Heart left ventricle (tissue), 16 donors: ENCODE results near the gene SCN4A. TPM values are rescaled to one million over a fixed set of nuclear protein-coding genes. Genes with fewer than 3 reads are reported as not detected.

Source experiments
- ATAC-seq, 4 donors: fragments of 200-7000 bp; cut with Tn5 transposase; one replicate each; pipeline ENCODE4 v1.9.1; 2020 to 2022; ENCODE audit warnings: moderate library complexity in 4 of 4, mild to moderate bottlenecking in 3 of 4, moderate number of reproducible peaks in 1 of 4
- DNase-seq, 5 donors: peaks; one replicate each; pipeline ENCODE4 v3.0.0-alpha.2; 2020
- H3K27ac ChIP-seq, 12 donors: fragments of 200-600 bp; sonication (generic) in 4 of 12; one replicate each; pipeline versions ENCODE4 v1.5.0 to v1.8.0; 2016 to 2022; ENCODE audit warnings: mild to moderate bottlenecking in 2 of 12
- H3K27me3 ChIP-seq, 9 donors: fragments of 200-600 bp; sonication (generic) in 2 of 9; one replicate each; pipeline versions ENCODE4 v1.5.1 to v1.8.0; 2016 to 2022; ENCODE audit warnings: mild to moderate bottlenecking in 3 of 9
- H3K36me3 ChIP-seq, 9 donors: fragments of 200-600 bp; sonication (generic) in 2 of 9; one replicate each; pipeline versions ENCODE4 v1.5.0 to v1.8.0; 2018 to 2022; ENCODE audit warnings: mild to moderate bottlenecking in 2 of 9
- H3K4me1 ChIP-seq, 12 donors: fragments of 200-600 bp; sonication (generic) in 4 of 12; one replicate each; pipeline versions ENCODE4 v1.5.0 to v1.8.0; 2016 to 2022; ENCODE audit warnings: mild to moderate bottlenecking in 3 of 12
- H3K4me3 ChIP-seq, 12 donors: fragments of 200-600 bp; sonication (generic) in 4 of 12; one replicate each; pipeline versions ENCODE4 v1.5.0 to v1.8.0; 2017 to 2022; ENCODE audit warnings: mild to moderate bottlenecking in 9 of 12, moderate library complexity in 4 of 12
- H3K9me3 ChIP-seq, 12 donors: fragments of 200-600 bp; sonication (generic) in 4 of 12; one replicate each; pipeline versions ENCODE4 v1.5.0 to v1.8.0; 2016 to 2022; ENCODE audit warnings: mild to moderate bottlenecking in 1 of 12
- CTCF ChIP-seq, 12 donors: fragments of 200-600 bp; sonication (generic) in 4 of 12; IDR thresholded peaks; one replicate each; pipeline versions ENCODE4 v1.5.0 to v1.8.0; 2018 to 2022; ENCODE audit warnings: antibody characterized with exemption in 12 of 12, mild to moderate bottlenecking in 5 of 12
- POLR2A ChIP-seq, 2 donors: fragments of 450-650 bp; IDR thresholded peaks; one replicate each; pipeline ENCODE4 v1.6.1; 2017; ENCODE audit warnings: antibody characterized with exemption in 2 of 2, mild to moderate bottlenecking in 2 of 2, moderate library complexity in 2 of 2
- WGBS, 4 donors: extraction: QIAGEN DNeasy Blood & Tissue Kit in 2 of 4; methylation state at CpG; one replicate each; pipeline versions ENCODE4 v1.1.5 to v1.1.7; 2013 to 2018; 5-methylcytosine and 5-hydroxymethylcytosine counted together
- intact Hi-C, 10 donors: fragments of 100-400 bp; cut with DNase I; formaldehyde crosslinking; loops; one replicate each; pipeline versions ENCODE4 v1.11.1 to v1.14.2; 2022
- polyA plus RNA-seq, 2 donors: library from polyadenylated mRNA; stranded (reverse); fragments of 200-250 nt; gene quantifications; one replicate each; pipeline ENCODE4 v1.2.3, GENCODE V29; 2013
- total RNA-seq, 9 donors: library from RNA; depleted of rRNA in 2 of 9; stranded (reverse); fragments of >200 nt in 2 of 9; fragmentation: NEBNext Ultra II Directional in 3 of 9; extraction: Animal tissue kit (Norgen Biotek cat#: 25700) in 3 of 9; gene quantifications; one replicate each; pipeline versions ENCODE4 v1.1.0 to v1.2.4, GENCODE V29; 2016 to 2023
- donor health status: ischemic (EF 13 %, LVEDD 7.1; RV severe dilation, severe dysfunction).
- donor health status: healthy with polysubstance abuse.
- donor health status: DM: no; HTN: yes; CAD: no.
- donor health status: DM: no; HTN: no; CAD: no.
- donor health status: ischemic (EF 25% LVEDD 6.9; RV normal size, moderate dysfunction).
- donor health status: ischemic (EF 25% LVEDD 5.7; RV mildly dilated, moderate dysfunction).
- donor health status: healthy.
- donor health status: DM: yes; HTN: yes; CAD: no.
- donor health status: ischemic (EF 35%, LVEDD 5.7; RV mildly dilated, moderate dysfunction).
- donor health status: nonischemic (EF 11% LVEDD 7.7; RV severe dilation, severe dysfunction).
- donor health status: DM: yes; HTN: yes; CAD: no.
- donor health status: PGD.
- donor health status: ischemic (EF 29% LVEDD 5.4; RV normal size, mild dysfunction).
- donor health status: nonischemic (EF 23%, LVEDD 6.1; RV moderate dilation, normal function).

Gene SCN4A
- total and polyA plus RNA-seq, 11 donors, result 0.33 to 2.1 (median 0.67) TPM

- H3K4me3 ChIP-seq, result peak overlapping the region in 10 of 12 donors; percentile 3 to 63 (median 20)
- 58 to 69% (median 65%) methylated on average over 3 of the region's 3 CpGs for WGBS, 4 donors
Measured at GRCh38 chr17:64016974-64017373, 44.3 kb upstream of the SCN4A start.

GRCh38 chr17:64016231-64016784, 43.6 kb upstream of the SCN4A start:
- Histone ChIP-seq H3K27ac (peak overlapping the region in 11 of 12 donors; percentile 22 to 94 (median 72)), H3K4me3 (peak overlapping the region in 9 of 12 donors; percentile 3 to 63 (median 26)), H3K4me1 (peaks cover 0 to 62% (median 15%) of the 10 kb centered on the region in 12 donors), H3K9me3 (no peaks in the 10 kb centered on the region), H3K27me3 (no peaks in the 10 kb centered on the region), H3K36me3 (peaks cover 0 to 8% (median 0%) of the 10 kb centered on the region in 9 donors)
- WGBS, 4 donors, result 37 to 51% (median 43%) methylated on average over 5 of the region's 5 CpGs
- TF ChIP-seq CTCF (IDR thresholded peaks at IDR 0.05), result peak in 7 of 12 donors; percentile 10 to 47 (median 21)
- TF ChIP-seq POLR2A (IDR thresholded peaks at IDR 0.05), result no peak
- DNase-seq (no peak), ATAC-seq (no peak)
- intact Hi-C loops, result no loop called here

More at GRCh38 chr17:64016974-64017373, 44.3 kb upstream of the SCN4A start:
- no peaks in the 10 kb centered on the region for H3K9me3 ChIP-seq
- intact Hi-C loops, result no loop called here
- peak overlapping the region in 10 of 12 donors; percentile 22 to 94 (median 79) for H3K27ac ChIP-seq
- no peaks in the 10 kb centered on the region for H3K27me3 ChIP-seq
- ATAC-seq, result no peak
- peaks cover 0 to 4% (median 0%) of the 10 kb centered on the region in 9 donors for H3K36me3 ChIP-seq
- DNase-seq, result no peak
- peaks cover 0 to 69% (median 15%) of the 10 kb centered on the region in 12 donors for H3K4me1 ChIP-seq
- TF ChIP-seq CTCF (IDR thresholded peaks at IDR 0.05) (no peak), POLR2A (IDR thresholded peaks at IDR 0.05) (no peak)

GRCh38 chr17:64015447-64015846, 42.7 kb upstream of the SCN4A start:
- Histone ChIP-seq H3K4me3 (peak overlapping the region in 4 of 12 donors; percentile 11 to 63 (median 36)), H3K36me3 (peaks cover 0 to 8% (median 0%) of the 10 kb centered on the region in 9 donors), H3K9me3 (no peaks in the 10 kb centered on the region), H3K4me1 (peaks cover 0 to 57% (median 13%) of the 10 kb centered on the region in 12 donors), H3K27me3 (no peaks in the 10 kb centered on the region), H3K27ac (peak overlapping the region in 11 of 12 donors; percentile 22 to 94 (median 62))
- WGBS, 4 donors, result 90 to 96% (median 94%) methylated on average over 6 of the region's 6 CpGs
- no peak for ATAC-seq
- no peak for TF ChIP-seq POLR2A (IDR thresholded peaks at IDR 0.05)
- TF ChIP-seq CTCF (IDR thresholded peaks at IDR 0.05), result no peak
- no peak for DNase-seq
- intact Hi-C loops, result no loop called here

- ATAC-seq (no peak), DNase-seq (no peak)
- intact Hi-C loops, result no loop called here
- Histone ChIP-seq H3K27ac (peak overlapping the region in 3 of 12 donors; percentile 35 to 89 (median 70)), H3K27me3 (no peaks in the 10 kb centered on the region), H3K9me3 (no peaks in the 10 kb centered on the region), H3K36me3 (peaks cover 0 to 11% (median 0%) of the 10 kb centered on the region in 9 donors), H3K4me1 (peaks cover 5 to 54% (median 39%) of the 10 kb centered on the region in 12 donors), H3K4me3 (no peak overlapping the region)
- WGBS, 4 donors, result 64 to 67% (median 66%) methylated on average over 8 of the region's 8 CpGs
- TF ChIP-seq POLR2A (IDR thresholded peaks at IDR 0.05) (no peak), CTCF (IDR thresholded peaks at IDR 0.05) (no peak)
Measured at GRCh38 chr17:64009571-64010402, 37.1 kb upstream of the SCN4A start.
